ENCODE measurements around the gene GTF2F2.

Gene GTF2F2

DNA sequence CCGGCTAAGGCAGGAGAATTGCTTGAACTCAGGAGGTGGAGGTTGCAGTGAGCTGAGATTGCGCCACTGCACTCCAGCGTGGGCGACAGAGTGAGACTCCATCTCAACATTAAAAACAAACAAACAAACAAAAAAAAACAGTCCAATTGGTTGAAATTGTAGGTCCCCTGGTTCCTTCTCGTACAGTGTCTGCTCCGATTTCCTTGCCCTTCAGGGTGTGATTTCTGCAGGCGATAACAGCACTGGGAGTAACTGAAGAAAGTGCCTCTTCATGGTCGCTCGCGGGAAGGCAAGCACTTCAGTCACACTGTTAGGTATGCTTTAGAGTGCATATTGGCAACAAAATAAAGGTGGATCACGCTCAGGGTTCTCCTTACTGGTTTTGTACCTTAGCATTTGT, 181.0 kb downstream of the GTF2F2 start:
- no peaks in the 10 kb centered on the region for H3K9me2 ChIP-seq (ENCODE audit: low read depth, low read length)
- no peaks in the 10 kb centered on the region for H4K20me1 ChIP-seq (ENCODE audit: insufficient read depth, low read length)
- no peaks in the 10 kb centered on the region for H3K79me2 ChIP-seq (ENCODE audit: insufficient read depth, low read length)
- H3F3A ChIP-seq (ENCODE audit: insufficient read depth, low read length), result no peaks in the 10 kb centered on the region
- H3K27ac ChIP-seq (ENCODE audit: low read depth, low read length, poor library complexity, severe bottlenecking), result no peak overlapping the region
- no peak overlapping the region for H3K4me3 ChIP-seq (ENCODE audit: low read depth, low read length, poor library complexity, severe bottlenecking)
- H2AFZ ChIP-seq (ENCODE audit: low read length), result no peak overlapping the region
- no peaks in the 10 kb centered on the region for H3K36me3 ChIP-seq (ENCODE audit: insufficient read depth, low read length)
- H3K27me3 ChIP-seq (ENCODE audit: insufficient read depth, low read length), result no peaks in the 10 kb centered on the region
- no peaks in the 10 kb centered on the region for H3K9me3 ChIP-seq (ENCODE audit: low read length)
- TF ChIP-seq EZH2 (IDR thresholded peaks at IDR 0.05; ENCODE audit: borderline replicate concordance, low read length) (no peak), CTCF (IDR thresholded peaks at IDR 0.05; ENCODE audit: low read length) (no peak)
- H3K9ac ChIP-seq (ENCODE audit: low read length), result no peak overlapping the region
- peaks cover 8% of the 10 kb centered on the region for H3K4me1 ChIP-seq (ENCODE audit: insufficient read depth, low read length, severe bottlenecking)
- no peak overlapping the region for H3K4me2 ChIP-seq (ENCODE audit: low read length)

- TF ChIP-seq EZH2 (IDR thresholded peaks at IDR 0.05; ENCODE audit: borderline replicate concordance, low read length) (no peak), CTCF (IDR thresholded peaks at IDR 0.05; ENCODE audit: low read length) (no peak)
- no peaks in the 10 kb centered on the region for H3K79me2 ChIP-seq (ENCODE audit: insufficient read depth, low read length)
- H3K4me1 ChIP-seq (ENCODE audit: insufficient read depth, low read length, severe bottlenecking), result peaks cover 8% of the 10 kb centered on the region
- H3K9me2 ChIP-seq (ENCODE audit: low read depth, low read length), result no peaks in the 10 kb centered on the region
- H3K36me3 ChIP-seq (ENCODE audit: insufficient read depth, low read length), result no peaks in the 10 kb centered on the region
- H3K4me2 ChIP-seq (ENCODE audit: low read length), result no peak overlapping the region
- H4K20me1 ChIP-seq (ENCODE audit: insufficient read depth, low read length), result no peaks in the 10 kb centered on the region
- H3K27ac ChIP-seq (ENCODE audit: low read depth, low read length, poor library complexity, severe bottlenecking), result no peak overlapping the region
- H3F3A ChIP-seq (ENCODE audit: insufficient read depth, low read length), result no peaks in the 10 kb centered on the region
- H3K9ac ChIP-seq (ENCODE audit: low read length), result no peak overlapping the region
- no peaks in the 10 kb centered on the region for H3K27me3 ChIP-seq (ENCODE audit: insufficient read depth, low read length)
- no peak overlapping the region for H3K4me3 ChIP-seq (ENCODE audit: low read depth, low read length, poor library complexity, severe bottlenecking)
- H3K9me3 ChIP-seq (ENCODE audit: low read length), result no peaks in the 10 kb centered on the region
- H2AFZ ChIP-seq (ENCODE audit: low read length), result no peak overlapping the region
Observed at GRCh38 chr13:45302507-45302906, 182.2 kb downstream of the GTF2F2 start.

GRCh38 chr13:45303026-45303425, 182.7 kb downstream of the GTF2F2 start:
- Histone ChIP-seq H4K20me1 (ENCODE audit: insufficient read depth, low read length) (no peaks in the 10 kb centered on the region), H3K9me2 (ENCODE audit: low read depth, low read length) (no peaks in the 10 kb centered on the region)
- TF ChIP-seq EZH2 (IDR thresholded peaks at IDR 0.05; ENCODE audit: borderline replicate concordance, low read length) (no peak), CTCF (IDR thresholded peaks at IDR 0.05; ENCODE audit: low read length) (no peak)

More at GRCh38 chr13:45303026-45303425, 182.7 kb downstream of the GTF2F2 start:
- Histone ChIP-seq H3F3A (ENCODE audit: insufficient read depth, low read length) (no peaks in the 10 kb centered on the region), H3K4me2 (ENCODE audit: low read length) (no peak overlapping the region), H3K27me3 (ENCODE audit: insufficient read depth, low read length) (no peaks in the 10 kb centered on the region), H3K79me2 (ENCODE audit: insufficient read depth, low read length) (no peaks in the 10 kb centered on the region), H3K9ac (ENCODE audit: low read length) (no peak overlapping the region), H2AFZ (ENCODE audit: low read length) (no peak overlapping the region), H3K4me1 (ENCODE audit: insufficient read depth, low read length, severe bottlenecking) (peaks cover 4% of the 10 kb centered on the region), H3K36me3 (ENCODE audit: insufficient read depth, low read length) (no peaks in the 10 kb centered on the region), H3K9me3 (ENCODE audit: low read length) (no peaks in the 10 kb centered on the region), H3K4me3 (ENCODE audit: low read depth, low read length, poor library complexity, severe bottlenecking) (no peak overlapping the region), H3K27ac (ENCODE audit: low read depth, low read length, poor library complexity, severe bottlenecking) (no peak overlapping the region)

Data from OCI-LY1 (cell line).